HG03045 (cell line): ENCODE results near the gene COL9A3.

Source experiments
- ATAC-seq: cut with Tn5 transposase; IDR thresholded peaks from one replicate; pipeline ENCODE4 v1.9.1; 2021; ENCODE audit warnings: mild to moderate bottlenecking, moderate library complexity; ENCODE audit not compliant: unreplicated experiment

The COL9A3 gene

GRCh38 chr20:62778601-62779416 lies 38.0 kb upstream of the COL9A3 start:
- ATAC-seq: no peak

- ATAC-seq: no peak
Measured at GRCh38 chr20:62779417-62779685, 37.5 kb upstream of the COL9A3 start.

DNA sequence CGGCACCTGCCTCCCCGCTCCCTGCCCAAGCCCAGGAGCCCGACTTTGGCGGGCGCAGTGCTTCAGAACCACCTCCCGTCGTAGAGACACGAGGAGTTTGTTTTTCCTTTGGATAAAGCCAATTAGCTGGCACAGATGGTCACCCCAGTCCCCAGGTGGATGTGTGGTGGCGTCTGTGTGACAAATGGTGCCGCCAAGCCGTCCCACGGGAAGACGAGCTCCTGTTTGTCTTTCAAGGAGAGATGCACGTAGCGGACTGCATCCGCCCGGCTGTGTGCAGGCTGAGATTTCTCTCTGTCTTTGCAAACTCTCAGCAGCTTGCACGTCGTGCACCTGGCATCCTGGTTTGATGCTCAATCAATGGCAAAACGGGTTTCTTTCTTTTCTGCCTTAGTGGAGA lies 36.6 kb upstream of the COL9A3 start:
- no peak for ATAC-seq

DNA sequence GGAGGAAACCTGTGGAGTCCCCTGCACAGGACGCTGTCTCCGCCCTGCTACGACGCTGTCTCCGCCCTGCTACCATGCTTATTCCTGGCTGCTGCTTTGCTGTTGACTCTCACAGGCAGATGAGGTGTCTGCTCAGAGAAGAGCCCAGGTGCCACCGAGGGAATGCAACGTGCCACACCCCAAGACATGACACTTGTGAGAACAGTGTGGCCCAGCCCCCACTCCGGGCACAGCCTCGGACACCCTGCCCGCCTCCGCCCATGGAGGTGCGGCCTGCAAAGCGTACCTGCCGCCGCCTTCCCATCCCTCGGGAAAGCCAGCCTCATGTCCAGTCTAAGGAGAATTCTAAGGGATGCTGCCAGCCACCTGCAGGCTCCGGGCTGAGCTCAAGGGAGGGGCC lies 36.2 kb upstream of the COL9A3 start:
- ATAC-seq: no peak

DNA sequence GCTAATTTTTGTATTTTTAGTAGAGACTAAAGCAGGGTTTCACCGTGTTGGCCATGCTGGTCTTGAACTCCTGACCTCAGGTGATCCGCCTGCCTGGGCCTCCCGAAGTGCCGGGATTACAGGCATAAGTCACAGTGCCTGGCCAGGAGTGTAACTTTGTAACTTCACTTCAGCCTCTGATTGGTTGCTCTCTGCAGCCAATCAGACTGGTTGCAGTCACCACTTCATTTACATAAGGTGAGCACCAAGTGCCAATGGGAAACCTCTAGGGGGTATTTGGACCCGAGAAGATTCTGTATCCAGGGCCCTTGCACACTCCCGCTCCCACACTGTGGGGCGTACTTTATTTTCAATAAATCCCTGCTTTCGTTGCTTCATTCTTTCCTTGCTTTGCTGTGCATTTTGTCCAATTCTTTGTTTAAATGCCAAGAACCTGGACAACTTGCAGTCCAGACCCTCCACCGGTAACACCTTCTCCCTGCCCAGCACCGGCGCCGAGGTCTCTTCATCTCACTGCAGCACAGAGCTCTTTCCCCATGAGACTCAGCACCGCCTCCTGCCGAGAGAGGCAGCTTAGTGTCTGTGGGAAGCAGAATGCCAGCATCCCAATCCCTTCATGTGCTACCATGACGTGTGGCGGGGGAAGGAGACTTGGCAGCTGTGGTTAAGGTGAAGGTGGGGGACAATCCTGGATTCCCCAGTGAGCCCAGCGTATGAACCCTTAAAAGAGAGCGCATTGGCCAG lies 34.5 kb upstream of the COL9A3 start:
- no peak for ATAC-seq

- no peak for ATAC-seq
Measured at GRCh38 chr20:62782893-62783278, 34.0 kb upstream of the COL9A3 start.

DNA sequence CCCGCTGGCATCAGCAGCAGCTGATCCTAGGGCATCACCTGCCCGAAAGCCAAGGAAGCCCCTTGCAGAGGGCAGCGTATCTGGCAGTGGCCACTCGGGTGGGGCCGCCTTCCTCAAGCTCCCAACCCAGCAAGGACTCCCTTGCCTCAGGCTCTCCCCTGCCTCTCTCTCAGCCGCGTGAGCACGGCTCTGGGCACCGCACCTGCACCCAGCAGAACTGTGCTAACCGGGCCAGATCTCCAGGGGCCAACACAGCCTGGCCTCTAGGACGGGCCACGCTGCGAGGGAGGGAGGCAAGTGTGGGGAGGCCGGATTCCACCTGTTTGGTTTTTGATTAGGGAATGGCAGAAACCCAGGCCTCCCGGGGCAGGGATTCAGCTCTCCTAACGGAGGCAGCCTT lies 32.4 kb upstream of the COL9A3 start:
- ATAC-seq: no peak

DNA sequence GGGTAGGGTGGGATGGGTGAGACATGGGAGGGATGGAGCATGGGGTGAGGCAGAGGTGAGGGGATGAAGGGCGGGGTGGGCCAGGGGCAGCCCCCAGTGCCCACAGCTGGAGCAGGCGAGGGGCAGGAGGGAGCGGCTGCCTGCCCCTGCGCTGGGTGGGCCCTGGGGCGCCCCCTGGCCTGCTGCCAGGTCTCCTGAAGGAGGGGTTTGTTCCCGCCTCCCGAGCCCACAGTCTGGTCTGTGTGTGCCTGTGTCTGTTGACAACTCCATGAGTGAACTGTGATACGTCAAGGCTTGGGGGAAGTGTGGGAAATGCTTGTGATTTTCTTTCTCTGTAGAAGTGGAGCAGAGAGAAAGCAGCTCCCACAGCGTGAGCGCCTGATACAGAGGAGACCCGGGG lies 31.5 kb upstream of the COL9A3 start:
- no peak for ATAC-seq

DNA sequence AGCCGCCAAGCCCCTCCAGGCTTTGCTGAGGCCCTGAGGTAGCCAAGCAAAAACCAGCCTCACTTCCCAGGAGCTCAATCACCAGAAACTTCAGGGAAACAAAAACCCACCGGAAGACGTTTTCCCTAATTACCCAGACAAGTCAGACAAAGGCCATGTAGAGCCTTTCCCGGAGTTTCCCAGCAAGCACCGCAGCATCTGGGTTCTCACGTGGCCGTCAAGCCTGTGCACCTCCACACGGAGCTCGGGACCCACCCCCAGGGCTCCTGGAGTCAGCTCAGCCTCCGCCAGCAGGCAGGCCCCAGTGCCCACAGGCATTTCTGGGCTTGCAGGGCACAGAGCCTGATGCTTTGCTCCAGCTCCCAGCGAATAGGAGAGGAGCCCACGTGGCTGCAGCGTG lies 30.7 kb upstream of the COL9A3 start:
- ATAC-seq: no peak

- no peak for ATAC-seq
Measured at GRCh38 chr20:62787321-62787720, 29.5 kb upstream of the COL9A3 start.

DNA sequence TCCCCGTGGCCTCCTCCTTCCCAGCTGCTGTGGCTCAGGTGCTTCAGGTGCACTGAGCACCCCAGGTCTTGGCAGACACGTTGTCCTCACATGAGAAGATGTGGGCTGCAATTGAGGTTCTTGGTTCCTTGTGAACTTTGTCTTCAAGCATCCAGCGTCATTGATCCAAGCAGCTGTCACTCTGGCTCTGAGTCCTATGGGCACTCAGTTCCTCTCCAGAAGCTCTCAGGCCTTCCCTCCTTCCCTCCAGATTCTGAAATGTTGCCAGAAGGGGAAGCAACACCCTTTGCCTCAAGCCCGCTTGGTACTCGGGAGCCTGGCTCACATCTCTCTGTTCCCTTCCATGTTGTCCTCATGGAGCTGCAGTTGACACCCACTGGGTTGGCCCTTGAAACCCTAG lies 29.0 kb upstream of the COL9A3 start:
- no peak for ATAC-seq

DNA sequence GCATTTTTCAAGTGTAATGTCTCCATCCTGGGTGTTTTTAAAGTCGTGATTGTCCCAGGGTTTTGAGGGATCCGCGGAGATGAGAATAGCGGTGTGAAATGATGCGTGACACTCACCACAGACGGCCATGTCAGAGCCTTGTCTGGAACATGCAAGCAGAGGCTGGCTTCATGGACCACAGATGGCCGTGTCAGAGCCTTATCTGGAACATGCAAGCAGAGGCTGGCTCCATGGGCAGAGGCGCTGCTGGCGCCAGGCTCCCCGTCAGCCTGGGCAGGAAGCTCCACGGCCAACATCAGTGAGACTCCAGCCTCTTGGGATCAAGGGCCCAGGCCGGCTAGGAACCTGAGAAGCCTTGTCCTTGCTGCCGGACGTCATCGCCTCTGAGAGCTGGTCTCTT lies 28.2 kb upstream of the COL9A3 start:
- no peak for ATAC-seq

GRCh38 chr20:62790075-62790474 lies 26.8 kb upstream of the COL9A3 start:
- ATAC-seq: no peak

DNA sequence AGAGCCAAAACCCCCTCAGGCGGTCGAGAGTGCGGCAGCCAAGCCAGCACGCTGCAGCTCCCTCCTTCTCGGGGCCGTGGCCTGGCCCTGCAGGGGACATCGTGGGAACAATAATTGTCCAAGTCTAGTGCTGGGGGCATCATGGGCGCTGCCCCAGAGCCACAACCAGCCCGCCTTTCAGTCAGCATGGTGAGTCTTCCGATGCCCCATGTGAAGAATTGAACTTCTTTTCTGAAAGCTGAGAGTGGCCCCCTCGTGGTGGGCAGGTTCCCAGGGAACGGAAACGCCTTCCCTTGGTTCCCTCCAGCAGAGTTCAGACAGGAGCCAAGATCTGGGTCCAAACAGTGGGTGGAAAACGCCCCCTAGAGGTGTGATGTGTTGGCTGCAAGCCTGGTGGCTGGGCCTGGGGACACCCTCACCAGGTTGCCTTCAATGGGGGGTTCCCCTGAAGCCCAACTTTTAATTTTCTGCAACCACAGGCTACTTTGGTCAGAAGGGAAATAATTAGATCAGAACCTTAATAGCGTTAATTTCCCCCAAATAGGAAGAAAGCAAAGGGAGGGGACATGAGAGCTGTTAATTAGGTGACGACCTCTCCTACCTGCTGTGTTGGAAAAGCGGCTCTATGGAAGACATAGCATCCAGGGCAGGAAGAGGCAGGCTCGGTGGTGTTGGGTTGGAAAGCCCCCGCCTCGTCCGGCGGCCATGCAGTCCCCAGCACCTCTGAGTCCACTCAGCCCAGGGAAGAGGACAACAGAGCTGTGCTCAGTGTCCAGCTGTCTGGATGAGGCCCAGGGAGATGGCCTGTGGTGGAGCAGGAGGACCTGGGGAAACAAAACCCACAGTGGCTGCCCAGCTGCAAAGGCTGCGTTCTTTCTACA lies 25.3 kb upstream of the COL9A3 start:
- no peak for ATAC-seq

- no peak for ATAC-seq
Measured at GRCh38 chr20:62792182-62792939, 24.5 kb upstream of the COL9A3 start.

- ATAC-seq: no peak
Measured at GRCh38 chr20:62792940-62793756, 23.7 kb upstream of the COL9A3 start.

GRCh38 chr20:62793757-62794006 lies 23.2 kb upstream of the COL9A3 start:
- peak; percentile 2 for ATAC-seq

DNA sequence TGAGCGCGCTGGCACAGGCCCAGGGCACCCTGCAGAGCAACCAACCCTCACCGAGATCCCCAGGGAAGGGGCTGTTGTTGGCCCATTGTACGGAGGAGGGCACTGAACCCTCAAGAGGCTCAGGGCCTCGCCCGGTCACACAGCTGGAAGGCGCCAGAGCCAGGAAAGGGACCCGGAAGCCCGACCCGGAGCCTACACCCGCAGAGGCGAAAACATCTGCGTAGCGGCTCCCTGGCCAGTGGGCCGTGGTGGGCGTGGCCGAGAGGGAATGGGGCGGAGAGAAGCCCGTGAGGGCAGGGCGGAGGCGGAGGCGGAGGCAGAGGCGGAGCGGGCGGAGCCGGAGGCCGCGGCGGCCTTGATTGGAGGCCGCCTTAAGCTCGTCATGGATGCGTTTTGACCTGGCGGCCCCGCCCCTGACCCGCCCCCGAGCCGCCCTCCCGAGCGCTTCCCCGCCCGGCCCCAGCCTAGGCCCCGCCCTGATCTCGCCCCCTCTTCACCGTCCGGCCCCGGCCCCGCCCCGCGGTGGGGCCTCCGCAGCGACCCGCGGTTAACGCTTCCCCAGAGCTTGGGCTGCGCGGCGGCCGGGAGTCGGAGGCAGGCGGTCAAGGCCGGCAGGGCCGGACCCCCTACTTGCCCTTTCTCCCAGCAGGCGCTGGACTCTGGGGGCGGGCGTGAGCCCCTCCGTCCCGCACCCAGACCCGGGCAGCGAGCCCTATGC lies 22.7 kb upstream of the COL9A3 start:
- peak; percentile 67 for ATAC-seq

- no peak for ATAC-seq
Measured at GRCh38 chr20:62795023-62795761, 21.7 kb upstream of the COL9A3 start.
